ENCODE data around the gene THADA. TPM values are rescaled to one million over a fixed set of nuclear protein-coding genes. Genes with fewer than 3 reads are reported as not detected.

The THADA gene
- total RNA-seq, 1 experiment from 2014 or later = 20.1 TPM

GRCh38 chr2:43214253-43214652 lies 381.6 kb downstream of the THADA start:
- Histone ChIP-seq H2BK20ac (ENCODE audit: low read depth, low read length, poor library complexity, severe bottlenecking) (no peak overlapping the region), H2BK15ac (ENCODE audit: low read depth, low read length) (no peak overlapping the region), H2BK5ac (ENCODE audit: insufficient read length, low read length) (no peak overlapping the region), H3K9ac (ENCODE audit: extremely low read depth, insufficient read length, low read length) (no peak overlapping the region), H4K91ac (ENCODE audit: insufficient read length, low read depth, low read length) (no peak overlapping the region), H3K56ac (ENCODE audit: insufficient read length, low read depth, low read length) (no peak overlapping the region), H3K23me2 (ENCODE audit: insufficient read length, low read depth, low read length, poor library complexity, severe bottlenecking) (peaks cover 8% of the 10 kb centered on the region), H3K18ac (ENCODE audit: insufficient read length, low read depth, low read length) (no peak overlapping the region), H4K8ac (replicated peaks; ENCODE audit: insufficient read length, low read depth, low read length) (no peak overlapping the region), H2BK12ac (ENCODE audit: insufficient read length, low read depth, low read length) (no peak overlapping the region), H3K4me1 (ENCODE audit: insufficient read depth, low read length) (peaks cover 12% of the 10 kb centered on the region; the same call in 1 of the 2 replicates), H3K23ac (ENCODE audit: insufficient read length, low read depth, low read length) (no peak overlapping the region), H2AK5ac (ENCODE audit: insufficient read length, low read length) (no peak overlapping the region), H3T11ph (ENCODE audit: low read length) (no peak overlapping the region), H3K9me3 (ENCODE audit: control insufficient read depth, low read depth, low read length) (no peaks in the 10 kb centered on the region), H3K27ac (ENCODE audit: insufficient read length, low read depth, low read length) (no peak overlapping the region), H4K20me1 (ENCODE audit: control insufficient read depth, insufficient read depth, insufficient read length) (peaks cover 2% of the 10 kb centered on the region), H3K79me2 (ENCODE audit: insufficient read depth, low read length) (no peaks in the 10 kb centered on the region), H3K27me3 (ENCODE audit: insufficient read depth, low read length) (no peaks in the 10 kb centered on the region), H3K4ac (ENCODE audit: low read depth, low read length) (no peak overlapping the region), H4K5ac (ENCODE audit: insufficient read length, low read depth, low read length) (no peak overlapping the region), H2AFZ (ENCODE audit: low read length) (no peak overlapping the region), H3K4me2 (ENCODE audit: insufficient read depth, insufficient read length, low read length) (no peak overlapping the region), H3K79me1 (ENCODE audit: insufficient read depth, low read depth, low read length, poor library complexity, severe bottlenecking) (no peaks in the 10 kb centered on the region), H3K14ac (ENCODE audit: insufficient read depth, low read length) (no peak overlapping the region), H2BK120ac (ENCODE audit: low read depth, low read length, poor library complexity, severe bottlenecking) (no peak overlapping the region)
- WGBS (ENCODE audit: extremely low coverage, insufficient read length, low lambda C conversion rate) = no CpG with 5 or more reads among the region's 5 CpGs
- Mint-ChIP-seq H3K36me3 (ENCODE audit: insufficient read depth in 1 of 3, low read depth in 3 of 3) (no peaks in the 10 kb centered on the region), H3K9me3 (peaks cover 0 to 2% of the 10 kb centered on the region in 2 experiments; a peak in 1 of 5 replicates), H3K27ac (0 out of 7 replicates have a peak overlapping the region, but pooled peaks of 1 of the 3 experiments have one; percentile 70), H3K4me1 (peaks cover 36 to 54% of the 10 kb centered on the region in 2 experiments), H3K27me3 (ENCODE audit: low read depth) (peaks cover 2% of the 10 kb centered on the region; the same call in 1 of the 2 replicates), H3K4me3 (no peak overlapping the region)
- peak; percentile 68 for DNase-seq
- TF ChIP-seq, protein P1, sequence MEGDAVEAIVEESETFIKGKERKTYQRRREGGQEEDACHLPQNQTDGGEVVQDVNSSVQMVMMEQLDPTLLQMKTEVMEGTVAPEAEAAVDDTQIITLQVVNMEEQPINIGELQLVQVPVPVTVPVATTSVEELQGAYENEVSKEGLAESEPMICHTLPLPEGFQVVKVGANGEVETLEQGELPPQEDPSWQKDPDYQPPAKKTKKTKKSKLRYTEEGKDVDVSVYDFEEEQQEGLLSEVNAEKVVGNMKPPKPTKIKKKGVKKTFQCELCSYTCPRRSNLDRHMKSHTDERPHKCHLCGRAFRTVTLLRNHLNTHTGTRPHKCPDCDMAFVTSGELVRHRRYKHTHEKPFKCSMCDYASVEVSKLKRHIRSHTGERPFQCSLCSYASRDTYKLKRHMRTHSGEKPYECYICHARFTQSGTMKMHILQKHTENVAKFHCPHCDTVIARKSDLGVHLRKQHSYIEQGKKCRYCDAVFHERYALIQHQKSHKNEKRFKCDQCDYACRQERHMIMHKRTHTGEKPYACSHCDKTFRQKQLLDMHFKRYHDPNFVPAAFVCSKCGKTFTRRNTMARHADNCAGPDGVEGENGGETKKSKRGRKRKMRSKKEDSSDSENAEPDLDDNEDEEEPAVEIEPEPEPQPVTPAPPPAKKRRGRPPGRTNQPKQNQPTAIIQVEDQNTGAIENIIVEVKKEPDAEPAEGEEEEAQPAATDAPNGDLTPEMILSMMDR (conservative IDR thresholded peaks at IDR 0.05) = peak; percentile 56; the same call in 2 of the 3 replicates

Data from H9 (cell line).